VCaP (cell line): ENCODE measurements around the gene HNRNPH3.

Experiments used
- H3K27ac ChIP-seq: fragments of 450-650 bp; 2 replicates; pipeline ENCODE4 v1.5.1; 2017
- CTCF ChIP-seq: fragments of 450-650 bp; conservative IDR thresholded peaks from 2 replicates; pipeline ENCODE4 v1.5.1; 2017; ENCODE audit warnings: mild to moderate bottlenecking, moderate library complexity

HNRNPH3 gene

GRCh38 chr10:68366600-68366999 lies 34.7 kb downstream of the HNRNPH3 start:
- TF ChIP-seq CTCF = no peak
- no peak overlapping the region for H3K27ac ChIP-seq

- H3K27ac ChIP-seq = no peak overlapping the region
- no peak for TF ChIP-seq CTCF
These were observed 35.3 kb downstream of the HNRNPH3 start for GRCh38 chr10:68367121-68367520.

GRCh38 chr10:68371604-68372003 lies 39.7 kb downstream of the HNRNPH3 start:
- TF ChIP-seq CTCF = no peak
- no peak overlapping the region for H3K27ac ChIP-seq

GRCh38 chr10:68385740-68386139 lies 53.9 kb downstream of the HNRNPH3 start:
- no peak overlapping the region for H3K27ac ChIP-seq
- TF ChIP-seq CTCF = no peak
